ENCODE measurements around the gene CENPX. TPM values are rescaled to one million over a fixed set of nuclear protein-coding genes. Genes with fewer than 3 reads are reported as not detected.

Gene CENPX
- total RNA-seq, 1 donor from 2014 or later: 26.3 TPM

- H3K4me1 ChIP-seq: peaks cover 44% of the 10 kb centered on the region
- intact Hi-C loops (cut with micrococcal nuclease): no loop called here
- no peak for DNase-seq
Measured at GRCh38 chr17:82053556-82054263, 31.0 kb upstream of the CENPX start.

GRCh38 chr17:82053130-82053529 is 30.5 kb upstream of the CENPX start:
- intact Hi-C loops (cut with micrococcal nuclease): no loop called here
- DNase-seq: no peak

More at GRCh38 chr17:82053556-82054263, 31.0 kb upstream of the CENPX start:
- Histone ChIP-seq H3K4me3 (peak overlapping the region; percentile 91), H3K36me3 (peaks cover 70% of the 10 kb centered on the region), H3K27ac (replicated peaks) (no peak overlapping the region), H3K27me3 (ENCODE audit: low read depth) (no peaks in the 10 kb centered on the region), H3K9me3 (replicated peaks) (no peaks in the 10 kb centered on the region)
- no peak for TF ChIP-seq CTCF (IDR thresholded peaks at IDR 0.05; ENCODE audit: borderline replicate concordance)

GRCh38 chr17:82052638-82053059 is 30.0 kb upstream of the CENPX start:
- H3K36me3 ChIP-seq: peaks cover 70% of the 10 kb centered on the region

More at GRCh38 chr17:82053130-82053529, 30.5 kb upstream of the CENPX start:
- H3K4me1 ChIP-seq: peaks cover 44% of the 10 kb centered on the region
- no peak for TF ChIP-seq CTCF (IDR thresholded peaks at IDR 0.05; ENCODE audit: borderline replicate concordance)
- no peak overlapping the region for H3K27ac ChIP-seq (replicated peaks)
- no peaks in the 10 kb centered on the region for H3K27me3 ChIP-seq (ENCODE audit: low read depth)
- peak overlapping the region; percentile 91 for H3K4me3 ChIP-seq
- H3K36me3 ChIP-seq: peaks cover 70% of the 10 kb centered on the region
- no peaks in the 10 kb centered on the region for H3K9me3 ChIP-seq (replicated peaks)

GRCh38 chr17:82051776-82052637 is 29.3 kb upstream of the CENPX start, which contains the start of the genes GPS1 and RFNG:
Gene GPS1, plus strand, starts transcription at chr17:82051898. Its CDS starts 34 bp downstream, at chr17:82051932.
Gene RFNG, minus strand, starts transcription at chr17:82051811. Its CDS starts 45 bp downstream, at chr17:82051766.
- Histone ChIP-seq H3K27me3 (ENCODE audit: low read depth) (no peaks in the 10 kb centered on the region), H3K27ac (replicated peaks) (peak within 1 kb of the TSS; percentile 75), H3K36me3 (peaks cover 70% of the 10 kb centered on the region), H3K4me1 (peaks cover 44% of the 10 kb centered on the region), H3K9me3 (replicated peaks) (no peaks in the 10 kb centered on the region), H3K4me3 (peak within 1 kb of the TSS; percentile 91)
- intact Hi-C loops (cut with micrococcal nuclease): no loop called here
- no peak for TF ChIP-seq CTCF (IDR thresholded peaks at IDR 0.05; ENCODE audit: borderline replicate concordance)
- DNase-seq: peak; percentile 84

More at GRCh38 chr17:82052638-82053059, 30.0 kb upstream of the CENPX start:
- Histone ChIP-seq H3K9me3 (replicated peaks) (no peaks in the 10 kb centered on the region), H3K4me1 (peaks cover 44% of the 10 kb centered on the region), H3K27me3 (ENCODE audit: low read depth) (no peaks in the 10 kb centered on the region), H3K4me3 (peak overlapping the region; percentile 91), H3K27ac (replicated peaks) (peak overlapping the region; percentile 75)
- TF ChIP-seq CTCF (IDR thresholded peaks at IDR 0.05; ENCODE audit: borderline replicate concordance): no peak
- intact Hi-C loops (cut with micrococcal nuclease): no loop called here
- DNase-seq: no peak

All from left ventricle myocardium inferior (tissue), 1 donor.